H9 (cell line): ENCODE measurements around the gene ATP6V1G2. TPM values are rescaled to one million over a fixed set of nuclear protein-coding genes. Genes with fewer than 3 reads are reported as not detected.
A peak's percentile ranks its signal among the peaks of the same experiment; 100 is the strongest.

Experiments
- DNase-seq: peaks from one replicate; pipeline ENCODE4 v3.0.0-alpha.2; 2017
- H2AFZ ChIP-seq: one replicate; pipeline ENCODE4 v1.6.1; 2013; ENCODE audit warnings: mild to moderate bottlenecking, low read length, control low read depth, moderate library complexity
- H2AK5ac ChIP-seq: 2 replicates; pipeline ENCODE4 v1.6.1; 2013; ENCODE audit warnings: low read length, control low read depth, mixed read lengths; ENCODE audit not compliant: insufficient read length
- H2BK120ac ChIP-seq: one replicate; pipeline ENCODE4 v1.6.1; 2013; ENCODE audit warnings: low read depth, mild to moderate bottlenecking, low read length, control low read depth, inconsistent platforms; ENCODE audit not compliant: poor library complexity, severe bottlenecking
- H2BK12ac ChIP-seq: 2 replicates; pipeline ENCODE4 v1.6.1; 2013; ENCODE audit warnings: low read length, control low read depth, mixed read lengths, low read depth; ENCODE audit not compliant: insufficient read length
- H2BK15ac ChIP-seq: 2 replicates; pipeline ENCODE4 v1.6.1; 2013; ENCODE audit warnings: low read depth, low read length, control low read depth
- H2BK20ac ChIP-seq: one replicate; pipeline ENCODE4 v1.6.1; 2013; ENCODE audit warnings: low read depth, mild to moderate bottlenecking, low read length, control low read depth, inconsistent platforms; ENCODE audit not compliant: poor library complexity, severe bottlenecking
- H2BK5ac ChIP-seq: 2 replicates; pipeline ENCODE4 v1.6.1; 2013; ENCODE audit warnings: low read length, control low read depth, mixed read lengths; ENCODE audit not compliant: insufficient read length
- H3K14ac ChIP-seq: 2 replicates; pipeline ENCODE4 v1.6.1; 2013; ENCODE audit warnings: low read length, control low read depth; ENCODE audit not compliant: insufficient read depth
- H3K18ac ChIP-seq: 2 replicates; pipeline ENCODE4 v1.6.1; 2013; ENCODE audit warnings: low read depth, mild to moderate bottlenecking, mixed read lengths, low read length, control low read depth; ENCODE audit not compliant: insufficient read length
- H3K23ac ChIP-seq: 2 replicates; pipeline ENCODE4 v1.6.1; 2013; ENCODE audit warnings: low read length, control low read depth, mixed read lengths, low read depth; ENCODE audit not compliant: insufficient read length
- H3K23me2 ChIP-seq: 2 replicates; pipeline ENCODE4 v1.6.1; 2013; ENCODE audit warnings: low read depth, mild to moderate bottlenecking, mixed read lengths, low read length, control low read depth; ENCODE audit not compliant: insufficient read length, poor library complexity, severe bottlenecking
- H3K27ac ChIP-seq: 2 replicates; pipeline ENCODE4 v1.5.1; 2013; ENCODE audit warnings: low read length, control low read depth, mixed read lengths, low read depth; ENCODE audit not compliant: insufficient read length
- H3K27me3 ChIP-seq: 2 replicates; pipeline ENCODE4 v1.6.1; 2013; ENCODE audit warnings: low read length, control low read depth, inconsistent platforms; ENCODE audit not compliant: insufficient read depth
- H3K4ac ChIP-seq: 2 replicates; pipeline ENCODE4 v1.6.1; 2013; ENCODE audit warnings: low read depth, mild to moderate bottlenecking, control low read depth, inconsistent platforms, low read length, moderate library complexity
- H3K4me1 ChIP-seq: 2 replicates; pipeline ENCODE4 v1.6.1; 2013; ENCODE audit warnings: low read length, control low read depth, inconsistent platforms; ENCODE audit not compliant: insufficient read depth
- H3K4me2 ChIP-seq: 2 replicates; pipeline ENCODE4 v1.6.1; 2013; ENCODE audit warnings: low read length, control low read depth, mixed read lengths; ENCODE audit not compliant: insufficient read length, insufficient read depth
- H3K56ac ChIP-seq: 2 replicates; pipeline ENCODE4 v1.6.1; 2013; ENCODE audit warnings: low read depth, mild to moderate bottlenecking, mixed read lengths, low read length, control low read depth; ENCODE audit not compliant: insufficient read length
- H3K79me1 ChIP-seq: 2 replicates; pipeline ENCODE4 v1.6.1; 2013; ENCODE audit warnings: low read depth, mild to moderate bottlenecking, moderate library complexity, low read length, control low read depth, inconsistent platforms; ENCODE audit not compliant: insufficient read depth, poor library complexity, severe bottlenecking
- H3K79me2 ChIP-seq: 2 replicates; pipeline ENCODE4 v1.6.1; 2013; ENCODE audit warnings: low read length, control low read depth, inconsistent platforms; ENCODE audit not compliant: insufficient read depth
- H3K9ac ChIP-seq: 2 replicates; pipeline ENCODE4 v1.6.1; 2013; ENCODE audit warnings: low read length, control low read depth, mixed read lengths; ENCODE audit not compliant: insufficient read length; ENCODE audit errors: extremely low read depth
- H3K9me3 ChIP-seq: one replicate; pipeline ENCODE4 v1.6.1; 2013; ENCODE audit warnings: low read depth, low read length, inconsistent platforms; ENCODE audit not compliant: control insufficient read depth
- H3T11ph ChIP-seq: one replicate; pipeline ENCODE4 v1.6.1; 2013; ENCODE audit warnings: mild to moderate bottlenecking, low read length, control low read depth, inconsistent platforms
- H4K20me1 ChIP-seq: one replicate; pipeline ENCODE4 v1.6.1; 2013; ENCODE audit not compliant: control insufficient read depth, insufficient read length, insufficient read depth
- H4K5ac ChIP-seq: 2 replicates; pipeline ENCODE4 v1.6.1; 2013; ENCODE audit warnings: low read depth, mild to moderate bottlenecking, mixed read lengths, low read length, control low read depth; ENCODE audit not compliant: insufficient read length
- H4K8ac ChIP-seq: replicated peaks from 2 replicates; pipeline ENCODE4 v1.6.1; 2013; ENCODE audit warnings: low read length, control low read depth, mixed read lengths, low read depth; ENCODE audit not compliant: insufficient read length
- H4K91ac ChIP-seq: 2 replicates; pipeline ENCODE4 v1.6.1; 2013; ENCODE audit warnings: low read depth, mild to moderate bottlenecking, moderate library complexity, mixed read lengths, low read length, control low read depth; ENCODE audit not compliant: insufficient read length
- H3K27ac Mint-ChIP-seq, 3 experiments: 2 replicates in 2 of 3; 3 replicates in 1 of 3; pipeline ENCODE4 v1.8.0; 2020 to 2021; ENCODE audit warnings: mixed read lengths in 3 of 3, mild to moderate bottlenecking in 1 of 3, moderate library complexity in 1 of 3
- H3K27me3 Mint-ChIP-seq: 2 replicates; pipeline ENCODE4 v1.8.0; 2021; ENCODE audit warnings: low read depth, mild to moderate bottlenecking, moderate library complexity, mixed read lengths
- H3K36me3 Mint-ChIP-seq, 3 experiments: 2 replicates in 2 of 3; 3 replicates in 1 of 3; pipeline ENCODE4 v1.8.0; 2020 to 2021; ENCODE audit warnings: low read depth in 3 of 3, mixed read lengths in 3 of 3; ENCODE audit not compliant: insufficient read depth in 1 of 3
- H3K4me1 Mint-ChIP-seq, 2 experiments: 2 replicates each; pipeline ENCODE4 v1.8.0; 2020; ENCODE audit warnings: mixed read lengths in 2 of 2
- H3K4me3 Mint-ChIP-seq, 2 experiments: 2 replicates in 1 of 2; 3 replicates in 1 of 2; pipeline ENCODE4 v1.8.0; 2020 to 2021; ENCODE audit warnings: mild to moderate bottlenecking in 2 of 2, mixed read lengths in 2 of 2, moderate library complexity in 1 of 2
- H3K9me3 Mint-ChIP-seq, 2 experiments: 2 replicates in 1 of 2; 3 replicates in 1 of 2; pipeline ENCODE4 v1.8.0; 2020; ENCODE audit warnings: mild to moderate bottlenecking in 2 of 2, mixed read lengths in 2 of 2, moderate library complexity in 1 of 2
- CTCF ChIP-seq: fragments of 200-600 bp; sonication (generic); conservative IDR thresholded peaks from 3 replicates; pipeline ENCODE4 v1.8.0; 2021; ENCODE audit warnings: antibody characterized with exemption, mild to moderate bottlenecking
- WGBS: extraction: QIAGEN DNeasy Blood & Tissue Kit; methylation state at CpG from one replicate; pipeline ENCODE4 v1.1.7; 2013; ENCODE audit warnings: missing lambda C conversion rate, low lambda C conversion rate, mixed read lengths; ENCODE audit not compliant: insufficient read length; ENCODE audit errors: extremely low coverage; 5-methylcytosine and 5-hydroxymethylcytosine counted together
- total RNA-seq: library from RNA; stranded (reverse); gene quantifications from 2 replicates; pipeline ENCODE4 v1.2.1, GENCODE V29; 2021

Gene ATP6V1G2
- total RNA-seq, 1 experiment from 2014 or later = 3.8 TPM

- Histone ChIP-seq H2AFZ (no peak within 1 kb of the TSS), H3K9ac (peak within 1 kb of the TSS; percentile 29), H3K4ac (no peak within 1 kb of the TSS), H3K79me2 (no peaks in the 10 kb centered on the region), H3K23ac (no peak within 1 kb of the TSS), H2BK120ac (no peak within 1 kb of the TSS), H3K56ac (no peak within 1 kb of the TSS), H2AK5ac (no peak within 1 kb of the TSS), H3K4me1 (peaks cover 2% of the 10 kb centered on the region; the same call in 1 of the 2 replicates), H3K27ac (no peak within 1 kb of the TSS), H3K18ac (peak within 1 kb of the TSS; percentile 77), H4K20me1 (no peaks in the 10 kb centered on the region), H3T11ph (no peak within 1 kb of the TSS), H4K5ac (no peak within 1 kb of the TSS), H3K14ac (peak within 1 kb of the TSS; percentile 85), H4K8ac (no peak within 1 kb of the TSS), H2BK5ac (no peak within 1 kb of the TSS), H3K23me2 (peaks cover 9% of the 10 kb centered on the region), H2BK15ac (no peak within 1 kb of the TSS), H3K9me3 (no peaks in the 10 kb centered on the region), H3K79me1 (no peaks in the 10 kb centered on the region), H4K91ac (no peak within 1 kb of the TSS), H3K4me2 (peak within 1 kb of the TSS; percentile 67), H2BK12ac (no peak within 1 kb of the TSS), H2BK20ac (no peak within 1 kb of the TSS), H3K27me3 (no peaks in the 10 kb centered on the region)
- H3K9me3 Mint-ChIP-seq = no peaks in the 10 kb centered on the region; a peak in 1 of 5 replicates
- no peak for DNase-seq
- H3K27me3 Mint-ChIP-seq = peaks cover 31% of the 10 kb centered on the region
- peak within 1 kb of the TSS; percentile 9 to 93 (median 23); a peak in 5 of 7 replicates for H3K27ac Mint-ChIP-seq
- WGBS = no CpG with 5 or more reads among the region's 3 CpGs
- TF ChIP-seq CTCF = no peak
- H3K4me3 Mint-ChIP-seq = peak within 1 kb of the TSS; percentile 84 to 94
- no peaks in the 10 kb centered on the region for H3K36me3 Mint-ChIP-seq
- peaks cover 34 to 38% of the 10 kb centered on the region in 2 experiments for H3K4me1 Mint-ChIP-seq
These were observed 35.8 kb upstream of the ATP6V1G2 start, which contains the start of gene LTB for GRCh38 chr6:31582230-31582643. Gene LTB, minus strand, starts transcription at chr6:31582424. Its CDS starts 7 bp downstream, at chr6:31582417.
